ENCODE results near the gene ARHGDIB.

ARHGDIB gene

GRCh38 chr12:14903386-14904098, 57.9 kb downstream of the ARHGDIB start:
- in situ Hi-C loops (cut with MboI; ENCODE audit: low sequenced_read_pairs), result no loop called here
- no peak for DNase-seq (ENCODE audit: low spot score in 2 of 2)
- Histone ChIP-seq H3K4me3 (no peak overlapping the region), H3K36me3 (replicated peaks) (no peaks in the 10 kb centered on the region), H3K4me1 (no peaks in the 10 kb centered on the region), H3K9me3 (no peaks in the 10 kb centered on the region), H3K27me3 (ENCODE audit: low read depth) (no peaks in the 10 kb centered on the region)

- H3K9me3 ChIP-seq, result no peaks in the 10 kb centered on the region
- in situ Hi-C loops (cut with MboI; ENCODE audit: low sequenced_read_pairs), result no loop called here
- no peaks in the 10 kb centered on the region for H3K4me1 ChIP-seq
- DNase-seq (ENCODE audit: low spot score in 2 of 2), result no peak
- H3K36me3 ChIP-seq (replicated peaks), result no peaks in the 10 kb centered on the region
- no peak overlapping the region for H3K4me3 ChIP-seq
- no peaks in the 10 kb centered on the region for H3K27me3 ChIP-seq (ENCODE audit: low read depth)
These were observed 58.9 kb downstream of the ARHGDIB start for GRCh38 chr12:14902465-14902864.

GRCh38 chr12:14901228-14901562, 60.2 kb downstream of the ARHGDIB start:
- Histone ChIP-seq H3K4me1 (no peaks in the 10 kb centered on the region), H3K27me3 (ENCODE audit: low read depth) (no peaks in the 10 kb centered on the region), H3K36me3 (replicated peaks) (no peaks in the 10 kb centered on the region), H3K9me3 (no peaks in the 10 kb centered on the region), H3K4me3 (no peak overlapping the region)
- in situ Hi-C loops (cut with MboI; ENCODE audit: low sequenced_read_pairs), result no loop called here
- DNase-seq (ENCODE audit: low spot score in 2 of 2), result no peak

- in situ Hi-C loops (cut with MboI; ENCODE audit: low sequenced_read_pairs), result no loop called here
- no peaks in the 10 kb centered on the region for H3K36me3 ChIP-seq (replicated peaks)
- no peaks in the 10 kb centered on the region for H3K27me3 ChIP-seq (ENCODE audit: low read depth)
These were observed 60.7 kb downstream of the ARHGDIB start for GRCh38 chr12:14900521-14901227.

GRCh38 chr12:14896521-14897169, 64.8 kb downstream of the ARHGDIB start:
- Histone ChIP-seq H3K36me3 (replicated peaks) (no peaks in the 10 kb centered on the region), H3K9me3 (no peaks in the 10 kb centered on the region), H3K4me1 (no peaks in the 10 kb centered on the region), H3K27me3 (ENCODE audit: low read depth) (no peaks in the 10 kb centered on the region), H3K4me3 (no peak overlapping the region)
- in situ Hi-C loops (cut with MboI; ENCODE audit: low sequenced_read_pairs), result no loop called here
- DNase-seq (ENCODE audit: low spot score in 2 of 2), result no peak

More at GRCh38 chr12:14900521-14901227, 60.7 kb downstream of the ARHGDIB start:
- DNase-seq (ENCODE audit: low spot score in 2 of 2), result no peak
- no peaks in the 10 kb centered on the region for H3K9me3 ChIP-seq
- H3K4me3 ChIP-seq, result no peak overlapping the region
- no peaks in the 10 kb centered on the region for H3K4me1 ChIP-seq

- Histone ChIP-seq H3K36me3 (replicated peaks) (no peaks in the 10 kb centered on the region), H3K9me3 (no peaks in the 10 kb centered on the region), H3K27me3 (ENCODE audit: low read depth) (no peaks in the 10 kb centered on the region), H3K4me1 (no peaks in the 10 kb centered on the region), H3K4me3 (no peak overlapping the region)
- in situ Hi-C loops (cut with MboI; ENCODE audit: low sequenced_read_pairs), result no loop called here
- no peak for DNase-seq (ENCODE audit: low spot score in 2 of 2)
These were observed 67.7 kb downstream of the ARHGDIB start for GRCh38 chr12:14893506-14894250.

- Histone ChIP-seq H3K4me1 (no peaks in the 10 kb centered on the region), H3K4me3 (no peak overlapping the region), H3K27me3 (ENCODE audit: low read depth) (no peaks in the 10 kb centered on the region), H3K36me3 (replicated peaks) (no peaks in the 10 kb centered on the region), H3K9me3 (no peaks in the 10 kb centered on the region)
- in situ Hi-C loops (cut with MboI; ENCODE audit: low sequenced_read_pairs), result no loop called here
- DNase-seq (ENCODE audit: low spot score in 2 of 2), result no peak
These were observed 68.5 kb downstream of the ARHGDIB start for GRCh38 chr12:14892726-14893505.
